ENCODE data around the gene WNT5B. TPM values are rescaled to one million over a fixed set of nuclear protein-coding genes. Genes with fewer than 3 reads are reported as not detected.
A peak's percentile ranks its signal among the peaks of the same experiment; 100 is the strongest.

Gene WNT5B
- total RNA-seq, 1 donor = 59.0 TPM

GRCh38 chr12:1603269-1603993 is 25.6 kb upstream of the WNT5B start:
- DNase-seq (ENCODE audit: insufficient read length, low spot score, missing footprints) = no peak
- Histone ChIP-seq H2AFZ (ENCODE audit: low read length) (no peak overlapping the region), H3K27me3 (ENCODE audit: insufficient read depth, low read length) (no peaks in the 10 kb centered on the region), H3K36me3 (ENCODE audit: insufficient read depth, low read length) (no peaks in the 10 kb centered on the region), H3K27ac (ENCODE audit: low read depth, low read length) (peak overlapping the region; percentile 87), H3K4me3 (ENCODE audit: insufficient read depth, low read length) (no peak overlapping the region), H3K4me2 (ENCODE audit: insufficient read depth, low read length) (no peak overlapping the region), H3K79me2 (ENCODE audit: insufficient read depth, low read length) (peaks cover 87% of the 10 kb centered on the region), H3K9me3 (ENCODE audit: low read depth, low read length) (no peaks in the 10 kb centered on the region), H4K20me1 (ENCODE audit: insufficient read depth, low read length) (peaks cover 14% of the 10 kb centered on the region), H3K4me1 (ENCODE audit: insufficient read depth, low read length) (peaks cover 50% of the 10 kb centered on the region)
- no peak for TF ChIP-seq CTCF (IDR thresholded peaks at IDR 0.05; ENCODE audit: extremely low read depth, low read depth, low read length)

GRCh38 chr12:1604464-1604863 is 24.6 kb upstream of the WNT5B start:
- Histone ChIP-seq H3K27ac (ENCODE audit: low read depth, low read length) (peak overlapping the region; percentile 87), H2AFZ (ENCODE audit: low read length) (no peak overlapping the region), H3K79me2 (ENCODE audit: insufficient read depth, low read length) (peaks cover 89% of the 10 kb centered on the region), H3K9me3 (ENCODE audit: low read depth, low read length) (no peaks in the 10 kb centered on the region), H3K27me3 (ENCODE audit: insufficient read depth, low read length) (no peaks in the 10 kb centered on the region), H3K4me2 (ENCODE audit: insufficient read depth, low read length) (no peak overlapping the region), H3K4me3 (ENCODE audit: insufficient read depth, low read length) (no peak overlapping the region), H3K4me1 (ENCODE audit: insufficient read depth, low read length) (peaks cover 55% of the 10 kb centered on the region), H4K20me1 (ENCODE audit: insufficient read depth, low read length) (peaks cover 14% of the 10 kb centered on the region), H3K36me3 (ENCODE audit: insufficient read depth, low read length) (no peaks in the 10 kb centered on the region)
- no peak for DNase-seq (ENCODE audit: insufficient read length, low spot score, missing footprints)
- no peak for TF ChIP-seq CTCF (IDR thresholded peaks at IDR 0.05; ENCODE audit: extremely low read depth, low read depth, low read length)

- Histone ChIP-seq H3K9me3 (ENCODE audit: low read depth, low read length) (no peaks in the 10 kb centered on the region), H4K20me1 (ENCODE audit: insufficient read depth, low read length) (peaks cover 14% of the 10 kb centered on the region), H3K79me2 (ENCODE audit: insufficient read depth, low read length) (peaks cover 89% of the 10 kb centered on the region), H3K27me3 (ENCODE audit: insufficient read depth, low read length) (no peaks in the 10 kb centered on the region), H3K27ac (ENCODE audit: low read depth, low read length) (peak overlapping the region; percentile 87), H3K36me3 (ENCODE audit: insufficient read depth, low read length) (no peaks in the 10 kb centered on the region), H3K4me1 (ENCODE audit: insufficient read depth, low read length) (peaks cover 55% of the 10 kb centered on the region), H3K4me3 (ENCODE audit: insufficient read depth, low read length) (peak overlapping the region; percentile 66), H3K4me2 (ENCODE audit: insufficient read depth, low read length) (peak overlapping the region; percentile 87), H2AFZ (ENCODE audit: low read length) (peak overlapping the region; percentile 13)
- DNase-seq (ENCODE audit: insufficient read length, low spot score, missing footprints) = no peak
- TF ChIP-seq CTCF (IDR thresholded peaks at IDR 0.05; ENCODE audit: extremely low read depth, low read depth, low read length) = peak; percentile 85
These were observed 23.7 kb upstream of the WNT5B start for GRCh38 chr12:1605129-1606020.
